SK-N-MC (cell line): Measurements from ENCODE around the gene CDC14A.

ENCODE experiments used
- EZH2 ChIP-seq: fragments of 200-600 bp; sonication (generic); IDR thresholded peaks from one replicate; pipeline ENCODE4 v1.6.1; 2017; ENCODE audit warnings: antibody characterized with exemption
- FOXP2 ChIP-seq: optimal IDR thresholded peaks from 2 replicates; pipeline ENCODE3; 2011; ENCODE audit warnings: mild to moderate bottlenecking, moderate library complexity; ENCODE audit not compliant: insufficient read depth; ENCODE audit errors: extremely low read length, control extremely low read depth
- POLR2AphosphoS5 ChIP-seq: IDR thresholded peaks from 2 replicates; pipeline ENCODE4 v1.6.1; 2012; ENCODE audit warnings: mild to moderate bottlenecking, low read depth, low read length, borderline replicate concordance

- TF ChIP-seq EZH2 (no peak), POLR2AphosphoS5 (no peak), FOXP2 (no peak)
These were observed 34.9 kb downstream of the CDC14A start for GRCh38 chr1:100387209-100387608.
